NCI-H2227 (cell line): ENCODE results near the gene GPR142.
A peak's percentile ranks its signal among the peaks of the same experiment; 100 is the strongest.

ENCODE experiments used
- DNase-seq: peaks from one replicate; lab custom pipeline; 2025; ENCODE audit not compliant: unreplicated experiment; lab: John Stamatoyannopoulos, UW

The GPR142 gene

GRCh38 chr17:74367206-74367605 is at the start of gene GPR142:
Gene GPR142, plus strand, starts transcription at chr17:74367506. Its CDS starts 2,035 bp downstream, at chr17:74369541.
- no peak for DNase-seq

- no peak for DNase-seq
These were observed 48.9 kb upstream of the GPR142 start for GRCh38 chr17:74318391-74318790.

- DNase-seq: no peak
These were observed 42.8 kb upstream of the GPR142 start for GRCh38 chr17:74324521-74324920.

GRCh38 chr17:74325376-74325742 is 41.9 kb upstream of the GPR142 start:
- no peak for DNase-seq

GRCh38 chr17:74325743-74326379 is 41.4 kb upstream of the GPR142 start, which contains the start of gene KIF19:
Gene KIF19, plus strand, starts transcription at chr17:74326226. Its CDS starts 124 bp downstream, at chr17:74326350.
- DNase-seq: peak; percentile 66

GRCh38 chr17:74326506-74326905 is 40.8 kb upstream of the GPR142 start:
- DNase-seq: no peak

- no peak for DNase-seq
These were observed 38.8 kb upstream of the GPR142 start for GRCh38 chr17:74328487-74328886.

- no peak for DNase-seq
These were observed 37.9 kb upstream of the GPR142 start for GRCh38 chr17:74329378-74329777.

GRCh38 chr17:74330446-74330845 is 36.9 kb upstream of the GPR142 start:
- DNase-seq: no peak

GRCh38 chr17:74332017-74332650 is 35.2 kb upstream of the GPR142 start:
- no peak for DNase-seq

- DNase-seq: peak; percentile 46
These were observed 34.5 kb upstream of the GPR142 start for GRCh38 chr17:74332763-74333283.

GRCh38 chr17:74334393-74335039 is 32.8 kb upstream of the GPR142 start:
- DNase-seq: peak; percentile 14

GRCh38 chr17:74335529-74336062 is 31.7 kb upstream of the GPR142 start:
- no peak for DNase-seq

- no peak for DNase-seq
These were observed 31.0 kb upstream of the GPR142 start for GRCh38 chr17:74336307-74336706.

GRCh38 chr17:74337834-74338500 is 29.3 kb upstream of the GPR142 start:
- no peak for DNase-seq

- no peak for DNase-seq
These were observed 27.6 kb upstream of the GPR142 start for GRCh38 chr17:74339537-74340195.

- DNase-seq: no peak
These were observed 26.8 kb upstream of the GPR142 start for GRCh38 chr17:74340470-74341023.

- DNase-seq: no peak
These were observed 25.1 kb upstream of the GPR142 start for GRCh38 chr17:74342224-74342623.

GRCh38 chr17:74343121-74343520 is 24.2 kb upstream of the GPR142 start:
- no peak for DNase-seq

GRCh38 chr17:74343526-74344284 is 23.6 kb upstream of the GPR142 start:
- no peak for DNase-seq
